HFF-Myc (cell line): ENCODE results near the gene BMAL2.
A peak's percentile ranks its signal among the peaks of the same experiment; 100 is the strongest.

Source experiments
- DNase-seq: peaks from one replicate; pipeline ENCODE4 v3.0.0-alpha.2; 2011; ENCODE audit warnings: low read depth; ENCODE audit errors: extremely low read depth
- H3K4me3 ChIP-seq: replicated peaks from 2 replicates; pipeline ENCODE4 v1.5.1; 2011; ENCODE audit warnings: low read depth, mild to moderate bottlenecking, control low read depth, low read length
- TF ChIP-seq, protein P1 (sequence below): IDR thresholded peaks from 2 replicates; pipeline ENCODE4 v1.5.1; 2012; ENCODE audit warnings: mild to moderate bottlenecking, low read depth, low read length, control low read depth; ENCODE audit errors: missing control alignments

Gene BMAL2

GRCh38 chr12:27333403-27334009 is 870 bp downstream of the BMAL2 start:
- H3K4me3 ChIP-seq = peak overlapping the region; percentile 73
- TF ChIP-seq, protein P1, sequence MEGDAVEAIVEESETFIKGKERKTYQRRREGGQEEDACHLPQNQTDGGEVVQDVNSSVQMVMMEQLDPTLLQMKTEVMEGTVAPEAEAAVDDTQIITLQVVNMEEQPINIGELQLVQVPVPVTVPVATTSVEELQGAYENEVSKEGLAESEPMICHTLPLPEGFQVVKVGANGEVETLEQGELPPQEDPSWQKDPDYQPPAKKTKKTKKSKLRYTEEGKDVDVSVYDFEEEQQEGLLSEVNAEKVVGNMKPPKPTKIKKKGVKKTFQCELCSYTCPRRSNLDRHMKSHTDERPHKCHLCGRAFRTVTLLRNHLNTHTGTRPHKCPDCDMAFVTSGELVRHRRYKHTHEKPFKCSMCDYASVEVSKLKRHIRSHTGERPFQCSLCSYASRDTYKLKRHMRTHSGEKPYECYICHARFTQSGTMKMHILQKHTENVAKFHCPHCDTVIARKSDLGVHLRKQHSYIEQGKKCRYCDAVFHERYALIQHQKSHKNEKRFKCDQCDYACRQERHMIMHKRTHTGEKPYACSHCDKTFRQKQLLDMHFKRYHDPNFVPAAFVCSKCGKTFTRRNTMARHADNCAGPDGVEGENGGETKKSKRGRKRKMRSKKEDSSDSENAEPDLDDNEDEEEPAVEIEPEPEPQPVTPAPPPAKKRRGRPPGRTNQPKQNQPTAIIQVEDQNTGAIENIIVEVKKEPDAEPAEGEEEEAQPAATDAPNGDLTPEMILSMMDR = no peak
- DNase-seq = no peak

- H3K4me3 ChIP-seq = peak overlapping the region; percentile 73
- no peak for DNase-seq
- TF ChIP-seq, protein P1 = no peak
These were observed 1.5 kb downstream of the BMAL2 start for GRCh38 chr12:27334042-27334720.

GRCh38 chr12:27334721-27335082 is 2.1 kb downstream of the BMAL2 start:
- TF ChIP-seq, protein P1 = no peak

DNA sequence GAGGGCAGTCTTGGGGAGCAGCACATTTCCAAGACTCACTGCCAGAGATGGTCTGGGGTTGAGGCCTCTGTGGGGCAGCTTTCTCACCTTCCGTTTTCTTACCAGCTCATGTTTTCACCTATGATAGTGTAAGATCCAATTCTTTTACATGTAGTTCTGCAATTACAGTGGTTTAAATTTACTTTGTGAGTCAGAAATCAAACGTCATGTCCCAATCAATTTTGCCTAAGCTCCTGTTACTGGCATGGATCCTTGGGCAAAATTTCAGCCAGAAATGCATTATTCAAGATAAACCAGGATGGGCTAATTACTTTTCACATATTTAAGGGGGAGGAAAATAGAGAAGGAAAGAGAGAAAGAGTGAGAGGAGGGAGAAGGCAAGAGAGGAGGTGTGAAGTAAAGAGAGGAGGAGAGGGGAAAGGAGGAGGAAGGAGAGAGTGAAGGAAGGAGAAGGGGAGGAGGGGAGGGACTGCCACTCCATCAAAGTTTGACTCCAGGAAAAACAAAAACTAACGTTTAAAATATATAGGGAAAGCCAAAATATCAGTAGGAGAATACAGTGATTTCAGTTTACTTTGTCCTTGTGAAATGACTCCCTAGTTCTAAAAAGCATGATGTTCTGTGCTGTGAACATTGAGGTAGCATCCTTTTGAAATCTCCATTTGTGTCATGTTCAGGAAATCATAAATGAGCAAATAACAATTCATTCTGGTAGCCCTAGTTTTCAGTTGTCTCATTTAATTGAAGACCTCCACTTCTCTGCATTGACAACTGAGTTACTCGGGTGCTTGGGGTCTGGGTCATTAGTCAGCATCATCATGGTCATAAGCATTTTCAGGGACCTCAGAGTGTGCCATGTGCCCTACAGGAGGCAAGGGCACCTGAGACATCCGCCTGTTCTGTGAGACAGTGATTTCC is 3.0 kb downstream of the BMAL2 start:
- DNase-seq = no peak
- TF ChIP-seq, protein P1 = no peak

More at GRCh38 chr12:27334721-27335082, 2.1 kb downstream of the BMAL2 start:
- DNase-seq = no peak
- no peak overlapping the region for H3K4me3 ChIP-seq

DNA sequence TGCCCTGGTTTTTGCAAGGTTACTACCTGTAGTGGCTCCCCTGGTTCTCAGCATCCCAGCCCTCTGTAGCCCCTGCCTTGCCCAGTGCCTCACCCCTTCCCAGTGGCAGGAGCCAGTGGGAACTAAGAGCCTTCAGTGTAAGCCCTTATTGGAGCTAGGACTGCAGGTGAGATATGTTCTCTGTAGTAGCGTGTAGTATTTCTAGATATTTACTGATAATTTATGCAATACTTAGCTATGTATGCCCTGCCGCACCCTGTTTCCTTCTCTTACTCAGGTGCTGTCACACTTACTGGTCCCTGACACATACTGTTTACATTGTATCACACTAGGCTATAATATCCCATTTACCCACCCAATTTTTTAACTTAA is 3.6 kb downstream of the BMAL2 start:
- no peak overlapping the region for H3K4me3 ChIP-seq
- TF ChIP-seq, protein P1 = no peak
- DNase-seq = no peak

More for the DNA sequence above, 3.0 kb downstream of the BMAL2 start:
- no peak overlapping the region for H3K4me3 ChIP-seq

GRCh38 chr12:27337376-27337775 is 4.7 kb downstream of the BMAL2 start:
- TF ChIP-seq, protein P1 = no peak
- no peak overlapping the region for H3K4me3 ChIP-seq
- DNase-seq = no peak
